Mammary epithelial cell (primary cell): ENCODE results near the gene DBT.

Experiments used
- EZH2 ChIP-seq: IDR thresholded peaks from 2 replicates; pipeline ENCODE4 v1.6.1; 2012; ENCODE audit warnings: low read length, inconsistent platforms, borderline replicate concordance
- TF ChIP-seq, protein P1 (sequence below), 2 donors: IDR thresholded peaks in 1 of 2; conservative IDR thresholded peaks in 1 of 2; 2 replicates each; pipeline ENCODE4 v1.5.1; 2011 to 2012; ENCODE audit warnings: inconsistent platforms in 2 of 2, low read length in 2 of 2, mild to moderate bottlenecking in 2 of 2, control low read depth in 1 of 2, low read depth in 1 of 2; ENCODE audit not compliant: insufficient read depth in 1 of 2; ENCODE audit errors: extremely low read depth in 1 of 2

DNA sequence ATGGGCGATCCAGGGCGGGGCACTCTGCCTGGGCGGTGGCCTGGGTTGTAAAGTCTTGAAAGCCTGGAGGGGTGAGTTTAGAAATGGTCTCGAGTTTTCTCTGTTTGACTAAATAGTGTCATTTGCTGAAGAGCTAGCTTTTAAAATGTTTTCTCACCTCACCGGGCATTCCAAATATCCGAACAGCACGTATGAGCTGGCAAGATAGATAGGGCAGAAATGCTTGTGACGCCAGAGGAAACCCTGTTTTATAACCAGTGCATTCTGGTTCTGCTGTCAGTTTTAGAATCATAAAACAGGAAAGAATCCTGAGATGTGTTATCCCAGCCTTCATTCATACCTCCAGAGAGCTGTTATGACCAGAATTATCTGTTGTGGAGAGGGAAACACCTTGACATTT is 17.1 kb upstream of the DBT start:
- TF ChIP-seq, protein P1, sequence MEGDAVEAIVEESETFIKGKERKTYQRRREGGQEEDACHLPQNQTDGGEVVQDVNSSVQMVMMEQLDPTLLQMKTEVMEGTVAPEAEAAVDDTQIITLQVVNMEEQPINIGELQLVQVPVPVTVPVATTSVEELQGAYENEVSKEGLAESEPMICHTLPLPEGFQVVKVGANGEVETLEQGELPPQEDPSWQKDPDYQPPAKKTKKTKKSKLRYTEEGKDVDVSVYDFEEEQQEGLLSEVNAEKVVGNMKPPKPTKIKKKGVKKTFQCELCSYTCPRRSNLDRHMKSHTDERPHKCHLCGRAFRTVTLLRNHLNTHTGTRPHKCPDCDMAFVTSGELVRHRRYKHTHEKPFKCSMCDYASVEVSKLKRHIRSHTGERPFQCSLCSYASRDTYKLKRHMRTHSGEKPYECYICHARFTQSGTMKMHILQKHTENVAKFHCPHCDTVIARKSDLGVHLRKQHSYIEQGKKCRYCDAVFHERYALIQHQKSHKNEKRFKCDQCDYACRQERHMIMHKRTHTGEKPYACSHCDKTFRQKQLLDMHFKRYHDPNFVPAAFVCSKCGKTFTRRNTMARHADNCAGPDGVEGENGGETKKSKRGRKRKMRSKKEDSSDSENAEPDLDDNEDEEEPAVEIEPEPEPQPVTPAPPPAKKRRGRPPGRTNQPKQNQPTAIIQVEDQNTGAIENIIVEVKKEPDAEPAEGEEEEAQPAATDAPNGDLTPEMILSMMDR (conservative IDR thresholded peaks at IDR 0.05 in 1 of 2, IDR thresholded peaks at IDR 0.05 in 1 of 2; ENCODE audit: extremely low read depth in 1 of 2, insufficient read depth in 1 of 2, low read depth in 1 of 2, low read length in 2 of 2), result no peak
- TF ChIP-seq EZH2, result no peak
